HepG2 (cell line): ENCODE data around the gene PSMC5. TPM values are rescaled to one million over a fixed set of nuclear protein-coding genes. Genes with fewer than 3 reads are reported as not detected.

Experiments used
- ARID2 ChIP-seq: sonication (generic); formaldehyde crosslinking; IDR thresholded peaks from 2 replicates; pipeline ENCODE4 v1.8.1; 2022; ENCODE audit warnings: mild to moderate bottlenecking, missing genetic modification reagents, borderline replicate concordance
- ARNT2 ChIP-seq: sonication (generic); formaldehyde crosslinking; IDR thresholded peaks from 2 replicates; pipeline ENCODE4 v1.8.0; 2022; ENCODE audit warnings: mild to moderate bottlenecking, low read depth, missing genetic modification reagents, moderate library complexity
- CCDC6 ChIP-seq: sonication (generic); formaldehyde crosslinking; IDR thresholded peaks from 2 replicates; pipeline ENCODE4 v1.8.1; 2022; ENCODE audit warnings: mild to moderate bottlenecking, missing genetic modification reagents, moderate library complexity
- GLI4 ChIP-seq: sonication (generic); formaldehyde crosslinking; IDR thresholded peaks from 2 replicates; pipeline ENCODE4 v1.5.1; 2020; ENCODE audit warnings: missing genetic modification reagents, mild to moderate bottlenecking, moderate library complexity, borderline replicate concordance
- KAT2B ChIP-seq: fragments of 150-350 bp; IDR thresholded peaks from 2 replicates; pipeline ENCODE4 v1.6.1; 2014; ENCODE audit warnings: low read depth, low read length, borderline replicate concordance
- MYC ChIP-seq: sonication (generic); formaldehyde crosslinking; IDR thresholded peaks from 2 replicates; pipeline ENCODE4 v1.9.0; 2021; ENCODE audit warnings: missing genetic modification reagents, borderline replicate concordance
- NCOA1 ChIP-seq: sonication (generic); formaldehyde crosslinking; IDR thresholded peaks from 2 replicates; pipeline ENCODE4 v1.9.0; 2021; ENCODE audit warnings: missing genetic modification reagents
- NKX3-1 ChIP-seq: sonication (generic); formaldehyde crosslinking; IDR thresholded peaks from 2 replicates; pipeline ENCODE4 v1.5.0; 2020; ENCODE audit warnings: missing genetic modification reagents
- POLR2AphosphoS2 ChIP-seq: IDR thresholded peaks from 2 replicates; pipeline ENCODE4 v1.6.1; 2011; ENCODE audit warnings: low read depth, low read length, improper control_type of control experiment
- SRF ChIP-seq: IDR thresholded peaks from 2 replicates; pipeline ENCODE4 v1.6.1; 2011; ENCODE audit warnings: mild to moderate bottlenecking, low read depth, low read length, moderate library complexity
- ZNF510 ChIP-seq: sonication (generic); formaldehyde crosslinking; IDR thresholded peaks from 2 replicates; pipeline ENCODE4 v1.4.0; 2020; ENCODE audit warnings: low read depth, mild to moderate bottlenecking, missing genetic modification reagents
- ZNF530 ChIP-seq: sonication (generic); formaldehyde crosslinking; IDR thresholded peaks from 2 replicates; pipeline ENCODE4 v1.5.0; 2020; ENCODE audit warnings: low read depth, mild to moderate bottlenecking, missing genetic modification reagents
- ZNF598 ChIP-seq: sonication (generic); formaldehyde crosslinking; IDR thresholded peaks from 2 replicates; pipeline ENCODE4 v1.5.1; 2020; ENCODE audit warnings: mild to moderate bottlenecking, missing genetic modification reagents, borderline replicate concordance
- ZNF75D ChIP-seq: sonication (generic); formaldehyde crosslinking; IDR thresholded peaks from 2 replicates; pipeline ENCODE4 v1.8.1; 2023; ENCODE audit warnings: missing genetic modification reagents, mild to moderate bottlenecking, borderline replicate concordance
- ZSCAN21 ChIP-seq: sonication (generic); formaldehyde crosslinking; IDR thresholded peaks from 2 replicates; pipeline ENCODE4 v1.8.0; 2022; ENCODE audit warnings: mild to moderate bottlenecking, missing genetic modification reagents, moderate library complexity, borderline replicate concordance
- polyA plus RNA-seq, 8 experiments: library from polyadenylated mRNA; depleted of rRNA in 3 of 8; stranded (reverse) in 7 of 8; unstranded in 1 of 8; fragments of >200 nt; fragmentation: Illumina TruSeq in 4 of 8; extraction: Trizol in 4 of 8; gene quantifications; 2 replicates each; pipeline versions ENCODE4 v1.2.1 to v1.2.3, GENCODE V29; 2011 to 2016; ENCODE audit warnings: low read depth in 4 of 8, missing spikeins in 1 of 8, mixed read lengths in 1 of 8; ENCODE audit not compliant: insufficient read depth in 1 of 8
- total RNA-seq, 5 experiments: library from RNA; depleted of rRNA; stranded (reverse); fragments of >200 nt; fragmentation: Illumina TruSeq; extraction: Trizol; gene quantifications; 2 replicates each; pipeline ENCODE4 v1.2.3, GENCODE V29; 2016; ENCODE audit warnings: low read depth in 1 of 5
- TF ChIP-seq, protein P1 (sequence below): IDR thresholded peaks from 2 replicates; pipeline ENCODE4 v1.6.1; 2016; ENCODE audit warnings: mild to moderate bottlenecking, missing biosample characterization, missing genetic modification reagents
- TF ChIP-seq, protein P2 (sequence below): sonication (generic); formaldehyde crosslinking; IDR thresholded peaks from 2 replicates; pipeline ENCODE4 v1.4.0; 2020; ENCODE audit warnings: missing genetic modification reagents
- TF ChIP-seq, protein P3 (sequence below): sonication (generic); formaldehyde crosslinking; conservative IDR thresholded peaks from 2 replicates; pipeline ENCODE4 v1.8.0; 2022; ENCODE audit warnings: low read depth, missing genetic modification reagents
- TF ChIP-seq, protein P4 (sequence below): sonication (generic); formaldehyde crosslinking; IDR thresholded peaks from 2 replicates; pipeline ENCODE4 v1.8.1; 2022; ENCODE audit warnings: low read depth, mild to moderate bottlenecking, missing genetic modification reagents

The PSMC5 gene
- total and polyA plus RNA-seq, 2 of the 13 experiments (the other 11 are each of a cell fraction or from before 2014, with no cell fraction given) = 35.3 to 128 TPM

DNA sequence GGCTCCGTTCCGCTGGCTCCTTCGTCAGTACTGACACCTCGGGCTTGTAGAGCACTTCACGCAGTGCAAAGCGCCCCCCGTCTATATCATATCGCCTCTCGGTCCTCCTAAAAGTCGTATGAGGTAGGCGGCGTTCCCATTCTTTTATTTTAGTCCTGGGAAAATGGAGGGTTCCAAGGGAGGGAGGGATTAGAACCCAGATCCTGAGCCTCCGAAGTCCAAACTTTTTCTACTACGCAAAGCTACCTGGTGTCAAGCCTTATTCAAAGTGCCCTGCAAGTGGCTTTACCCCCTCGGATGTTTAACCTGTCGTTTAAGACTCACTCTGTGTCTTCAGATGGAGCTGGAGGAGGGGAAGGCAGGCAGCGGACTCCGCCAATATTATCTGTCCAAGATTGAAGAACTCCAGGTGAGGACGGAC, 580 bp downstream of the PSMC5 start (continued):
- no peak for TF ChIP-seq POLR2AphosphoS2
- peak; percentile 8; the same call in 1 of the 2 replicates for TF ChIP-seq CCDC6
- TF ChIP-seq, protein P1, sequence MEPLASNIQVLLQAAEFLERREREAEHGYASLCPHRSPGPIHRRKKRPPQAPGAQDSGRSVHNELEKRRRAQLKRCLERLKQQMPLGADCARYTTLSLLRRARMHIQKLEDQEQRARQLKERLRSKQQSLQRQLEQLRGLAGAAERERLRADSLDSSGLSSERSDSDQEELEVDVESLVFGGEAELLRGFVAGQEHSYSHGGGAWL (CRISPR knock-in tag) = 0 out of 2 replicates have a peak, but pooled peaks have one; percentile 2
- 0 out of 2 replicates have a peak, but pooled peaks have one; percentile 67 for TF ChIP-seq ZNF510 (CRISPR knock-in tag)
- peak; percentile 28; the same call in 1 of the 2 replicates for TF ChIP-seq ZSCAN21
- 0 out of 2 replicates have a peak, but pooled peaks have one; percentile 3 for TF ChIP-seq ZNF598
- TF ChIP-seq SRF = no peak
- TF ChIP-seq NCOA1 (CRISPR knock-in tag) = 0 out of 2 replicates have a peak, but pooled peaks have one; percentile 73
- TF ChIP-seq, protein P2, sequence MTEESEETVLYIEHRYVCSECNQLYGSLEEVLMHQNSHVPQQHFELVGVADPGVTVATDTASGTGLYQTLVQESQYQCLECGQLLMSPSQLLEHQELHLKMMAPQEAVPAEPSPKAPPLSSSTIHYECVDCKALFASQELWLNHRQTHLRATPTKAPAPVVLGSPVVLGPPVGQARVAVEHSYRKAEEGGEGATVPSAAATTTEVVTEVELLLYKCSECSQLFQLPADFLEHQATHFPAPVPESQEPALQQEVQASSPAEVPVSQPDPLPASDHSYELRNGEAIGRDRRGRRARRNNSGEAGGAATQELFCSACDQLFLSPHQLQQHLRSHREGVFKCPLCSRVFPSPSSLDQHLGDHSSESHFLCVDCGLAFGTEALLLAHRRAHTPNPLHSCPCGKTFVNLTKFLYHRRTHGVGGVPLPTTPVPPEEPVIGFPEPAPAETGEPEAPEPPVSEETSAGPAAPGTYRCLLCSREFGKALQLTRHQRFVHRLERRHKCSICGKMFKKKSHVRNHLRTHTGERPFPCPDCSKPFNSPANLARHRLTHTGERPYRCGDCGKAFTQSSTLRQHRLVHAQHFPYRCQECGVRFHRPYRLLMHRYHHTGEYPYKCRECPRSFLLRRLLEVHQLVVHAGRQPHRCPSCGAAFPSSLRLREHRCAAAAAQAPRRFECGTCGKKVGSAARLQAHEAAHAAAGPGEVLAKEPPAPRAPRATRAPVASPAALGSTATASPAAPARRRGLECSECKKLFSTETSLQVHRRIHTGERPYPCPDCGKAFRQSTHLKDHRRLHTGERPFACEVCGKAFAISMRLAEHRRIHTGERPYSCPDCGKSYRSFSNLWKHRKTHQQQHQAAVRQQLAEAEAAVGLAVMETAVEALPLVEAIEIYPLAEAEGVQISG (CRISPR knock-in tag) = no peak
- TF ChIP-seq ARID2 = 0 out of 2 replicates have a peak, but pooled peaks have one; percentile 71
- peak; percentile 16; the same call in 1 of the 2 replicates for TF ChIP-seq GLI4 (CRISPR knock-in tag)
- TF ChIP-seq, protein P3, sequence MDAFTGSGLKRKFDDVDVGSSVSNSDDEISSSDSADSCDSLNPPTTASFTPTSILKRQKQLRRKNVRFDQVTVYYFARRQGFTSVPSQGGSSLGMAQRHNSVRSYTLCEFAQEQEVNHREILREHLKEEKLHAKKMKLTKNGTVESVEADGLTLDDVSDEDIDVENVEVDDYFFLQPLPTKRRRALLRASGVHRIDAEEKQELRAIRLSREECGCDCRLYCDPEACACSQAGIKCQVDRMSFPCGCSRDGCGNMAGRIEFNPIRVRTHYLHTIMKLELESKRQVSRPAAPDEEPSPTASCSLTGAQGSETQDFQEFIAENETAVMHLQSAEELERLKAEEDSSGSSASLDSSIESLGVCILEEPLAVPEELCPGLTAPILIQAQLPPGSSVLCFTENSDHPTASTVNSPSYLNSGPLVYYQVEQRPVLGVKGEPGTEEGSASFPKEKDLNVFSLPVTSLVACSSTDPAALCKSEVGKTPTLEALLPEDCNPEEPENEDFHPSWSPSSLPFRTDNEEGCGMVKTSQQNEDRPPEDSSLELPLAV (CRISPR knock-in tag) = no peak
- no peak for TF ChIP-seq ZNF75D (CRISPR knock-in tag)
- TF ChIP-seq MYC (CRISPR knock-in tag) = no peak
- TF ChIP-seq, protein P4, sequence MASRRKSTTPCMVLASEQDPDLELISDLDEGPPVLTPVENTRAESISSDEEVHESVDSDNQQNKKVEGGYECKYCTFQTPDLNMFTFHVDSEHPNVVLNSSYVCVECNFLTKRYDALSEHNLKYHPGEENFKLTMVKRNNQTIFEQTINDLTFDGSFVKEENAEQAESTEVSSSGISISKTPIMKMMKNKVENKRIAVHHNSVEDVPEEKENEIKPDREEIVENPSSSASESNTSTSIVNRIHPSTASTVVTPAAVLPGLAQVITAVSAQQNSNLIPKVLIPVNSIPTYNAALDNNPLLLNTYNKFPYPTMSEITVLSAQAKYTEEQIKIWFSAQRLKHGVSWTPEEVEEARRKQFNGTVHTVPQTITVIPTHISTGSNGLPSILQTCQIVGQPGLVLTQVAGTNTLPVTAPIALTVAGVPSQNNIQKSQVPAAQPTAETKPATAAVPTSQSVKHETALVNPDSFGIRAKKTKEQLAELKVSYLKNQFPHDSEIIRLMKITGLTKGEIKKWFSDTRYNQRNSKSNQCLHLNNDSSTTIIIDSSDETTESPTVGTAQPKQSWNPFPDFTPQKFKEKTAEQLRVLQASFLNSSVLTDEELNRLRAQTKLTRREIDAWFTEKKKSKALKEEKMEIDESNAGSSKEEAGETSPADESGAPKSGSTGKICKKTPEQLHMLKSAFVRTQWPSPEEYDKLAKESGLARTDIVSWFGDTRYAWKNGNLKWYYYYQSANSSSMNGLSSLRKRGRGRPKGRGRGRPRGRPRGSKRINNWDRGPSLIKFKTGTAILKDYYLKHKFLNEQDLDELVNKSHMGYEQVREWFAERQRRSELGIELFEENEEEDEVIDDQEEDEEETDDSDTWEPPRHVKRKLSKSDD = peak; percentile 4; the same call in 1 of the 2 replicates
- TF ChIP-seq ZNF530 (CRISPR knock-in tag) = 0 out of 2 replicates have a peak, but pooled peaks have one; percentile 64
- 0 out of 2 replicates have a peak, but pooled peaks have one; percentile 5 for TF ChIP-seq ARNT2 (CRISPR knock-in tag)
- TF ChIP-seq KAT2B = no peak
- 0 out of 2 replicates have a peak, but pooled peaks have one; percentile 6 for TF ChIP-seq NKX3-1
